ENCODE data around the gene POU6F2.

DNA sequence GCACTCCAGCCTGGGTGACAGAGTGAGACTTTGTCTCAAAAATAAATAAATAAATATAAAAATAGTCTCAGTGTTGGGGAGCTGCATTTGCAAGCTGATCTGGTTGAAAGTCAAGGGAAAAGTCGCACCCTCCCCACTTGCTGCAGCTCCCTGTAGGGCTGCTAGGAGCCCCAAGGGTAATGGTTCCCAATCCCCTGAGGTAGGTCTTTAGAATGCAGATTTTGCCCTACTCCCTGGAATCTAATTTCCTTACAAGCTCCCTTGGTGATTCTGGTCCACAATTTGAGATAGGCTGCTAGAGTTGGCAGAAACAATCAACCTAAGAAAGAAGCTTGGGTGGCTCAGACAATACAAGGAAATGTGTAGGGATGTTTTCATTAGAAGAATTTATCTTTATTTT lies 356.0 kb downstream of the POU6F2 start:
- no peak for TF ChIP-seq EZH2 (IDR thresholded peaks at IDR 0.05; ENCODE audit: low read length, missing control alignments)
- TF ChIP-seq CTCF (conservative IDR thresholded peaks at IDR 0.05 in 1 of 2, IDR thresholded peaks at IDR 0.05 in 1 of 2; ENCODE audit: low read depth in 1 of 2, low read length in 2 of 2) = no peak

Measured in fibroblast of lung (primary cell).